Brain microvascular endothelial cell (primary cell): ENCODE measurements around the gene GNGT1.
A peak's percentile ranks its signal among the peaks of the same experiment; 100 is the strongest.

ENCODE experiments used
- DNase-seq: peaks from one replicate; pipeline ENCODE4 v3.0.0-alpha.2; 2020
- H3K27ac ChIP-seq: fragments of 250-450 bp; sonication (Bioruptor Pico); 2 replicates; pipeline ENCODE4 v1.5.1; 2020; ENCODE audit warnings: mild to moderate bottlenecking, moderate library complexity
- H3K27me3 ChIP-seq: fragments of 250-450 bp; sonication (Bioruptor Pico); replicated peaks from 2 replicates; pipeline ENCODE4 v1.5.1; 2020; ENCODE audit warnings: mild to moderate bottlenecking
- H3K36me3 ChIP-seq: fragments of 250-450 bp; sonication (Bioruptor Pico); replicated peaks from 2 replicates; pipeline ENCODE4 v1.5.1; 2020; ENCODE audit warnings: mild to moderate bottlenecking
- H3K4me3 ChIP-seq: 2 replicates; pipeline ENCODE4 v1.5.1; 2011; ENCODE audit warnings: low read depth, mild to moderate bottlenecking, control low read depth, low read length, moderate library complexity
- in situ Hi-C: cut with HindIII; loops from 2 replicates; pipeline ENCODE4 v1.10.0; 2017; ENCODE audit warnings: low sequenced_read_pairs, low pct_ligation_motif_present
- TF ChIP-seq, protein P1 (sequence below): IDR thresholded peaks from 2 replicates; pipeline ENCODE4 v1.5.1; 2011; ENCODE audit warnings: low read depth, mild to moderate bottlenecking, moderate library complexity, low read length, control low read depth, inconsistent platforms; ENCODE audit errors: missing control alignments

Gene GNGT1

DNA sequence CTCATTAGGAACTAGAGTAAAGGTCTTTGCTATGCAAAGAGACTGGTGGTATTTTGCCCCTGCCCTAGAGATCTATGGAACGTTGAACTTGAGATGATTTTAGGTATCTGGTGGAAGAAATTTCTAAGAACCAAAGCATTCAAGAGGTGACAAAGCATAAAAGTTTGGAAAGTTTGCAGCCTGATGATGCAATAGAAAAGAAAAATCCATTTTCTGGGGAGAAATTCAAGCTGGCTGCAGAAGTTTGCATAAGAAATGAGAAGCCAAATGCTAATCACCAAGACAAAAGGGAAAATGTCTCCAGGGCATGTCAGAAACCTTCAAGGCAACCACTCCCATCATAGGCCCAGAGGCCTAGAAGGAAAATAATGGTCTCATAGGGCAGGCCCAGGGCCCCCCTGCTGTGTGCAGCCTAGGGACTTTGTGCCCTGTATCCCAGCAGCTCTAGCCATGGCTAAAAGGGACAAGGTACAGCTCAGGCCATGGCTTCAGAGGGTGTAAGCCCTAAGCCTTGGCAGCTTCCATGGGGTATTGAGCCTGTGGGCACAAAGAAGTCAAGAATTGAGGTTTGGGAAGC, 32.3 kb upstream of the GNGT1 start:
- in situ Hi-C loops: no loop called here

DNA sequence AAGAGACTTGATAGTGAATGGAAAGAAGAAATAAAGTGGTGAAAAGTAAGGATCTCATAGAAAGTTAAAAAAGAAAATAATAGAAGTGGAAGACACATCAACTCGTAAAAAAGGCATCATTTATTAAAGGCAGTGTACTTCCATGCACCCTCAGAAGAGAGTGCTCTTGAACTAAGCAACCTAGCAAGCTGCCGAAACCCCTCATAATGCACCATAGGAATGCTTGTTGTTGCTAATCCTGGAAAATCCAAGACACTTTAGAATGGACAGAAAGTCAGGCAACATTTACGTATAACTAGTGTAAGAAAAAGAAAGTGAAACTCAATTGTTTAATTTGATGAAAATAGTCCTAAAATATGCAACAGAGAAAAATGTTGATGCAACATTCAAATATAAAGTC, 28.6 kb upstream of the GNGT1 start:
- Histone ChIP-seq H3K27ac (no peak overlapping the region), H3K4me3 (no peak overlapping the region), H3K36me3 (no peaks in the 10 kb centered on the region), H3K27me3 (no peaks in the 10 kb centered on the region)
- TF ChIP-seq, protein P1, sequence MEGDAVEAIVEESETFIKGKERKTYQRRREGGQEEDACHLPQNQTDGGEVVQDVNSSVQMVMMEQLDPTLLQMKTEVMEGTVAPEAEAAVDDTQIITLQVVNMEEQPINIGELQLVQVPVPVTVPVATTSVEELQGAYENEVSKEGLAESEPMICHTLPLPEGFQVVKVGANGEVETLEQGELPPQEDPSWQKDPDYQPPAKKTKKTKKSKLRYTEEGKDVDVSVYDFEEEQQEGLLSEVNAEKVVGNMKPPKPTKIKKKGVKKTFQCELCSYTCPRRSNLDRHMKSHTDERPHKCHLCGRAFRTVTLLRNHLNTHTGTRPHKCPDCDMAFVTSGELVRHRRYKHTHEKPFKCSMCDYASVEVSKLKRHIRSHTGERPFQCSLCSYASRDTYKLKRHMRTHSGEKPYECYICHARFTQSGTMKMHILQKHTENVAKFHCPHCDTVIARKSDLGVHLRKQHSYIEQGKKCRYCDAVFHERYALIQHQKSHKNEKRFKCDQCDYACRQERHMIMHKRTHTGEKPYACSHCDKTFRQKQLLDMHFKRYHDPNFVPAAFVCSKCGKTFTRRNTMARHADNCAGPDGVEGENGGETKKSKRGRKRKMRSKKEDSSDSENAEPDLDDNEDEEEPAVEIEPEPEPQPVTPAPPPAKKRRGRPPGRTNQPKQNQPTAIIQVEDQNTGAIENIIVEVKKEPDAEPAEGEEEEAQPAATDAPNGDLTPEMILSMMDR: no peak
- no peak for DNase-seq
- in situ Hi-C loops: no loop called here

More for the DNA sequence above, 32.3 kb upstream of the GNGT1 start:
- Histone ChIP-seq H3K27ac (no peak overlapping the region), H3K4me3 (no peak overlapping the region), H3K36me3 (no peaks in the 10 kb centered on the region), H3K27me3 (no peaks in the 10 kb centered on the region)
- no peak for DNase-seq
- TF ChIP-seq, protein P1: no peak

DNA sequence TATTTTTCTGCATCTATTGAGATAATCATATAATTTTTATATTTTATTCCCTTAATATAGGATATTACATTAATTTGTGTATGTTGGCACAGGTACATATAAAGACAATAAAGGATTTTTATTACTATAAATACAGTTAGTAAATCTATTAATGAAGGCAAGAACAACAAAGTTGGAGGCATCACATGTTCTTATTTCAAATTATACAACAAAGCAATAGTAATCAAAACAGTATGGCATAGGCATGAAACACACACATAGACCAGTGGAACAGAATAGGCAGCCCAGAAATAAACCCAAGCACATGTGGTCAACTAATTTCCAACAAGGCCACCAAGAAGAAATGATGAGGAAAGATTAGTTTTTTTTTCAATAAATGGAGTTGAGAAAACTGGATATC, 27.0 kb upstream of the GNGT1 start:
- H3K36me3 ChIP-seq: no peaks in the 10 kb centered on the region
- DNase-seq: no peak
- H3K4me3 ChIP-seq: no peak overlapping the region
- TF ChIP-seq, protein P1: no peak
- H3K27ac ChIP-seq: no peak overlapping the region
- no peaks in the 10 kb centered on the region for H3K27me3 ChIP-seq
- in situ Hi-C loops: no loop called here

DNA sequence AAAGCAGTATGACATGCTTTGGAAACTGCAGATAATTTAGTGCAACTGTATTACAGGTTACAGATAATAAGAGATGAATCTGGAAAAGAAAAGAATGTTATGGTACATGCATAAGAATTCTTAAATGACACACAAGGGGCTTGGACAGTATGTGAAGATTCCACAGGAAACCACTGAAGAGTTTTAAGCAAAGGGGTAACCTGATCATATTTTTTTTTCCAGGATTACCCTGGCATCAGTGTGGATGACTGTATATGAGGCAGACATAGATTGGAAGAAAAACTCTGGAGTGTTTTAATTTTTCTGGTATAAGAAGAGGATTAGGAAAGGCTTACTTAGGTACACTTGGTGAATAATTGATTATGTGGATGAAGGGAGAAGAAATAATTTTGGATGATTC, 23.9 kb upstream of the GNGT1 start:
- Histone ChIP-seq H3K4me3 (no peak overlapping the region), H3K36me3 (no peaks in the 10 kb centered on the region), H3K27me3 (no peaks in the 10 kb centered on the region), H3K27ac (no peak overlapping the region)
- TF ChIP-seq, protein P1: no peak
- no peak for DNase-seq
- in situ Hi-C loops: no loop called here

DNA sequence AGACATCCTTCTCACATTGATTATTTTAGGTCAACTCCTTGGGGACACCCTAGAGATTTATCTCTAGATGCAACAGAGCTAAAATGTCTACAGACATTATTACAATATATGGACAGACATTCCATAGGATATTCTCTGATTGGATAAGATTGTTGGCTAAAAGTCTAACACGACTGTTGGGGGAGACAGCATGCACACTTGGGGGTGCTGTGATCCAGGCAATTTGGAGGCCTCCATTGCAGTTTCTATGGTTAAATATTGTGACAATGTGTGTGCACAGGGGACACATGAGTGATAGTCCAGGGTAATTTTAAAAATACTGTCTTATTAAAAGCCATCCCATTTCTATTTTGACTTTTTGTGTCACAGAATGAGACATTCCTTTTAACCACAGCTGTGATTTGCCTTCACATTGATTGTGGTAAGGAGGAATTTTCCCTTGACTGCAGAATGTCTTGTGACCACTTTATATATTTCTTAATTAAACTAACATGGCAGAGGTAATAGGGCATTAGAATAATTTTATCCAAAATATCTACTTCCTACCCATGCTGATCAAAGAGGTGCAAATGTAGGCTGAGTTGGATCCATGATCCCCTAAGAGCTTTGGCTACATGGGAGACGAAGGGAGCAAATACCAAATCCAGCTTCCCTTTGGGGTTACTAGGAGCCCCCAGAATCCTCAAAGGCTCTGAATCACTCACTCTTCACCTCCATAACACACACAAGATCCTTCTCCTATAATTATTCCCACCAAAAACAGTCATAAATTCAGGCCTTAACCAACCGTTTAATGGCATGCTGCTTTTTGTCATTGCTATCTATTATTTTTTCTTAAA, 23.1 kb upstream of the GNGT1 start:
- Histone ChIP-seq H3K27me3 (no peaks in the 10 kb centered on the region), H3K27ac (peak overlapping the region; percentile 6), H3K36me3 (no peaks in the 10 kb centered on the region), H3K4me3 (no peak overlapping the region)
- in situ Hi-C loops: no loop called here
- TF ChIP-seq, protein P1: no peak
- DNase-seq: peak; percentile 29
